DMS79 (cell line): Measurements from ENCODE around the gene EFCAB11.
"Not testable (repeated sequence)": the region's sequence is repeated elsewhere in the genome, so short reads cannot be mapped to it uniquely, and the experiment has no call there.

Experiments used
- DNase-seq: peaks from one replicate; lab custom pipeline; 2025; lab: John Stamatoyannopoulos, UW

EFCAB11 gene

DNA sequence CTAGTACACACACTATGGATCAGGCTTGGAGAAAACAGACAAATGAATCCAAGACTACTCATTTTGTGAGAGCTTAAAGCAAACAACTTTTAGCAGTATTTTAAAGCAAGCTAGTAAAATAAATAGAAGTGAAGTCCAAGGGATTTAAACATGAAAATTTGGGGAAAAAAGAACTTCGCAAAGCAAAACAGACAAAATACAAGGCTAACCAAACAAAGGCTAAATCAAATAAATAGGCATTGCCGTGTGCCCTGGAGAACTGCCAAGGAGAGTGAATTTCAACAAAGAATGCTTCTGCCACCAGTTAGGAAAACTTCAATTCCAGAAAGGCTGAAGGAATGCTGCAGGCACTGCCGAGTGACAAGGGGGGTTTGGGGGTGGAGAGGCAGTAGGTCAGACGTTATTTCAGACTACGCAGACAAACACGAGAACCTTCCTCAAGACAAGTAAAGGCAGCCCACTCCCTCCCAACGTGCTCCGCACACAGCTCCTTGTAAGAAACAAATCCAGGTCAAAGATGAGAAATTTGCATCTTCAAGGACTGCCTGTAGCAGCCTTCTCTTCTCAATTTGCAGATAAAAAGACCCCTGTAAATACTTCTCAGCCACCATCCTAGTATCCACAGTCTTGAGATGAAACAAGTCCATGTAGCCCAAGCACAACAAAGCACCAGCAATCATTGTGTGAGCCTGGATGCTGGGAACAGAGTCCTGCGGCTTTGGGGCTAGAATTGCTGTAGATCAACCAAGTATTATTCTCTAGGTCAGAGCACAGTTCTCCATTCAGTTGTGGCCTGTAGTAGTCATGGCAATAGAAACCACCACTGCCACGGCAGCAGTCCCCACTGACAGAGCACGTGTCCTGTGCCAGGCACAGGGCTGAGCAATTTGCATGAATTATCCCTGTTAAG, 43.3 kb downstream of the EFCAB11 start:
- no peak for DNase-seq

- DNase-seq: no peak
These were observed 43.9 kb downstream of the EFCAB11 start for GRCh38 chr14:89910691-89911009.

DNA sequence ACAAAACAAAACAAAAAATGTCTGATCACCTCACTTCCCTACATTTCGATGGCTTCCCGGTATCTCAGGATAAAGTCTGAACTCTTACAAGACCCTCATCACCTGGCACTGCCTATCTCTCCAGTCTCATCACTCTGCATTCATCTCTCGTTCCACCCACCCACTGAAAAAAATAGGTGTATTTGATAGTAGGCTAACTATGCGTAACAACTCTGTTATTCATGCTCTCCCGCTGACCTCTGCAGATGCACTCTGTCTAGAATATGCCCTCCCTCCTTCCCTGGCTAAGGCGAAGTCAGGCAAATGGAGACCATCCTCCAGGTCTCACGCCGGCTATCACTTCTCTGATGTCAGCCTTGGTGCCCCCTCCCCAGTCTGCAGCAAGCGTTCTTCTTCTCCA, 44.9 kb downstream of the EFCAB11 start:
- no peak for DNase-seq

GRCh38 chr14:89908712-89909450, 45.6 kb downstream of the EFCAB11 start:
- no peak for DNase-seq

DNA sequence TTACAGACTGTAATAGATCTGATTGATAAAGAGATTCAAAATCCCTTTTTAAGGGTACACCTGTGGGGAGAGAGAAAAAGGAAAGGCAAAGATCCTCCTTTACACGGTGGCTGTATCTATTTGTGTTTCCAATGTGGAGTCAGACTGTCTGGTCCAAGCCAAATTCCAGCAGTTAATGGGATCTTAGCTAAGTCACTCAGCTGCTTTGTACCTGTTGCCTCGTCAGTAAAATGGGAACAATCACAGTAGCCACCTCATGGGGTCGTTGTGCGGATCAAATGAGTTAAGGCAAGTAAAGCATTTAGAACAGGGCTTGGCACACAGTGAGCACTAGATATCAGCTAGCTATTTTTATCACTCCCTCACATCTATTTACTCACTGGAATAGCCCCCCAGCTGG, 46.9 kb downstream of the EFCAB11 start:
- no peak for DNase-seq

DNA sequence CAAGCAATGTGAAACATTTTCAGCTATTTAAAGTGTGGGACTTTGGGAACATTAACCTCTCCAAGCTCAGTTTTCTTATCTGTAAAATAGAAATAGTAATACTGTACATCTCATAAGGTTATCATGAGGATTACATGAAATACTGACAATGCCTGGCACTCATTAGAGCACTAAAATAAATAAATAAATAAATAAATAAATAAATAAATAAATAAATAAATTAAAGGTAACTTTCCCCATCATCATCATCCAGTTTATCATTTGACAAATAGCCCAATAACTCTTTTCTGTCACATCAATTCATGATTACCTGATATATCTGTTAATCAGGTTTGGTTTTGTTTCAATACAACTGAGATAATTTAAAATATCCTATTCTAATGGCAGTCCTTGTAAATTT, 48.5 kb downstream of the EFCAB11 start:
- DNase-seq: no peak

DNA sequence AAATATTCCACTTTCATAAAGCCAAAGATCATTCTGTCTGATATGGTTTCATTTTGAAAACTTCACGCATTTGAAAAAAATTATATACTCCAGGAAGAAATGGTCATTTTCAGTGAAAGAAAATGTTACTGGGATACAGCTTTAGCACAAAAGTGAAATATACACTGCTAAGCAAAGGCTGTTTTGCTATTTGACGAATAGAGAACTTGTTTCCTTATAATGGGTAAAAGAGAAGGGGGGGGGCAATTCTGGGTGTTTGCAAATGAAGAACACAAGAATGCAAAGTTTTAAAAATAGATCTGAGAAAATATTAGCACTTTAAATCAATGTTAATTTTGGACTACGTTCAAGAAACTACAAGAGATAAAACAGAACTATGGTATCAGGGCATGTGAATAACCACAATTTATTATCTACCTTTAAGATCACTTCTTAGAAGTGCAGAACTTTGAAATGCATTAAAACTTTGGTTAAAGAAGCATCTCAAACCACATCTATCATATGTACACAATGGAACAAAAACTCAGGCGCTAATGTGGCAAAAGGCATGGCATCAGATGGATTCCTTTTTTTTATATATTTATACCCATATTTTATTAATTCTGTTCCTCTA, 51.1 kb downstream of the EFCAB11 start:
- DNase-seq: no peak

GRCh38 chr14:89902881-89903280, 51.6 kb downstream of the EFCAB11 start:
- no peak for DNase-seq

GRCh38 chr14:89900802-89901201, 53.7 kb downstream of the EFCAB11 start:
- no peak for DNase-seq

DNA sequence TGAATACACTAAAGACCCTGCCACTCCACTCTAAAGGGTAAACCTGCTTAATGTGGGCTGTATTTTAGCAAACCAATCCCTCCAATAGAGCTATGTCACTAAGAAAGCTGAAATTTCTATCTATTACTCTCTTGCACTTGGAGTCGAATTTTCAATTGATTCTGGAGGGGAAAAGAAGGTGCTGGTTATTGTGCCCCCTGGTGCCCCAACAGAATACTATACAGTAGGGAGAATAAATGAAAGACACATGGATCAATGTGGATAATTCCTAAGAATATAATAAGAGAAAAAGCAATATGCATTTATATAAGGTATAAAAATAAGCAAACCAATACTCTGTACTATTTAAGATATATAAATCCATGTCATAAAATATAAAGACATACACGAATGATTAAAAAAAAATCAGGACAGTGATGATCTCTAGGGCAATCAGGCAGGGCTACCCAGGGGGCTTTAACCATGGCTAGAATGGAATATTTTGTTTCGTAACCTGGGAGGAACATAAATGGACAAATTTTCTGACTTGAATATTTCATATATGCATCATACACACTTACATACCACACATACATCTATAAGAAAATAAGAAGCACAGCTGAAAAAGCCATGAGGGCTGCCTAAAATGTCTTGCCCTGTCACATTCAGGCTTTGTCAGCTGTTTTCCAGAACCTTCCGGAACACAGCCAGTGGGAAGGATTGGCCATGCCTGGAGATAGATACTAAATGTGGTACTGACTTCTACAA, 54.4 kb downstream of the EFCAB11 start:
- no peak for DNase-seq

- DNase-seq: no peak
These were observed 55.2 kb downstream of the EFCAB11 start for GRCh38 chr14:89899291-89899690.

GRCh38 chr14:89893388-89893787, 61.1 kb downstream of the EFCAB11 start:
- DNase-seq: not testable (repeated sequence)

DNA sequence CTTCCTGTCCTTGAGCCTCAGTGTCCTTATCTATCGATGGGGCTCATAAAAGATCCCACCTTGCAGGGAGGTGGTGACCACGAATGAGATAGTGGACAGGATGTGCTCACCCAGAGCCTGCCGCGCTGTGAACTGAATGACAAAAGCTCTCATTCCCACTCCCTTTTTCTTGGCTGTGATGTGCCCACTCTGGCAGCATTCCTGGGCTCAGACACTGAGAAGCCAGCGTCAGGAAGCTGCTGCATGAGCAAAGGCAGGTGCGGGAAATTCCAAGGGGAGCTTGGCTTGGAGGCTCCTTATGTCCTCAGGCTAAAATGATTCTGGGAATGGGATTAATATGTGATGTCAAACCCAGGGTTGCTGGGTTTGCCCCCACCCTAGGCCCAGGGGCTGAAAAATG, 61.6 kb downstream of the EFCAB11 start:
- DNase-seq: no peak

DNA sequence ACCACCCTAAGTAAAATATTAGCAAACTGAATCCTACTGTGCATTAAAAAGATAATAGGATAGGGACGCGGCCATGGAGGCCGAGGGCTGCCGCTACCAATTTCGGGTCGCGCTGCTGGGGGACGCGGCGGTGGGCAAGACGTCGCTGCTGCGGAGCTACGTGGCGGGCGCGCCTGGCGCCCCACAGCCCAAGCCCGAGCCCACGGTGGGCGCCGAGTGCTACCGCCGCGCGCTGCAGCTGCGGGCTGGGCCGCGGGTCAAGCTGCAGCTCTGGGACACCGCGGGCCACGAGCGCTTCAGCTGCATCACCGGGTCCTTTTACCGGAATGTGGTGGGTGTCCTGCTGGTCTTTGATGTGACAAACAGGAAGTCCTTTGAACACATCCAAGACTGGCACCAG, 62.8 kb downstream of the EFCAB11 start:
- not testable (repeated sequence) for DNase-seq

DNA sequence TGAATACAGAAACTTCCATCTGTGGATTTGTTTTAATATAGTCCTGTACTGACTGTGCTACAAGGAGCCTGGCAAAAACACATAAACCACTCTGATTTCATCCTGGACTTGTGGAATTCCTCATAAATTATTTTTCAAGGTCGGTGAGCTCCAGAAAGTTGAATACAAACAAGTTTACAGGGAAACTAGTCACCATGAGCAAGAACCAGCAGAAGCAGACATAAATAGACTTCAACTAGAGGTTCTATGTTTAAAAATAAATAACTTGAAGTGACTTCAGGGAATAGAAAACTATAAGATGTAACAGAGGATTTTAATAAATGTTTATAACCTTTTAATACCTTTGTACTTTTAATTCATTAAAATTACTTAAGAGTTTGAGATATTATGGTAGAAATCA, 63.5 kb downstream of the EFCAB11 start:
- no peak for DNase-seq

GRCh38 chr14:89890589-89890988, 63.9 kb downstream of the EFCAB11 start:
- no peak for DNase-seq

- DNase-seq: no peak
These were observed 64.9 kb downstream of the EFCAB11 start for GRCh38 chr14:89889626-89890025.

DNA sequence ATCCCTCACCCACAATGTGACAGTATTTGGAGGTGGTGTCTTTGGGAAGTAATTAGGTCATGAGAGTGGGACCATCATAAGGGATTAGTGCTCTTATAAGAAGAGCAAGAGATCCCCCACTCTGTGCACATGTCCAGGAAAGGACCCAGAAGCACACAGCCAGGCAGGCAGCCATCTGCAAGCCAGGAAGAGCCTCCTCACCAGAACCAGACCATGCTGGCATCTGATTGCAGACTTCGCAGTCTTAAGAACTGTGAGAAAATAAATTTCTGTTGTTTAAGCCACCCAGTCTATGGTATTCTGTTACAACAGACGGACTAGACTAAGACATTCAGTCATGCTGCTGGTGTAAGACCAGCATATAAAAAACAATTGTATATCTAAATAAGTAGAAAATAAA, 69.8 kb downstream of the EFCAB11 start:
- no peak for DNase-seq

DNA sequence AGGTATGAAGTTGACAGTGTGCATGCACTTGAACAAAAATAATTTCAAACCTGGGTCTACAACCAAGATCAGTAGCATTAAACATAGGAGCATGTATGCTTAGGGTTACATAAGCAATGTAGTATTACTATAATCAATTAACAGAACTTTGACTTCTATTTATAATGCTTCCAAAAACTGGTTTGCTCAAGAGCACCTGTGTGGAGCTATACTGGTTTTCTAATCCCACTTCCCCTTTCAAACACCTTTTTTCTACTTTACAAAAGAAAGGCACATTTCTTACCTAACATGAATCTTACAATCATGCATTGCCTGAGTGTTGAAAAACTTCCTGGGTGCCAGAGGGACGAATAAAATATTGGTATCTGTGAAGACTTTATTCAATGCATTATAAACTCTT, 72.7 kb downstream of the EFCAB11 start:
- no peak for DNase-seq

DNA sequence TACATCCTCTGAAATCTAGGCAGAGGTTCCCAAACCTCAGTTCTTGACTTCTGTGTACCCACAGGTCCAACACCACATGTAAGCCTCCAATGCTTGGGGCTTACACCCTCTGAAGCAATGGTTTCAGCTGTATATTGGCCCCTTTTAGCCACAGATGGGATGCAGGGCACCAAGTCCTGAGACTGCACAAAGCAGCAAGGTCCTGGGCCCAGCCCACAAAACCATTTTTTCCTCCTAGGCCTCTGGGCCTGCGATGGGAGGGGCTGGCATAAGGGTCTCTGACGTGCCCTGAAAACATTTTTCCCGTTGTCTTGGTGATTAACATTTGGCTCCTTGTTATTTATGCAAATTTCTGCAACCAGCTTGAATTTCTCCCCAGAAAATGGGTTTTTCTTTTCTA, 80.4 kb downstream of the EFCAB11 start:
- not testable (repeated sequence) for DNase-seq

- DNase-seq: no peak
These were observed 84.2 kb downstream of the EFCAB11 start for GRCh38 chr14:89870316-89870715.

DNA sequence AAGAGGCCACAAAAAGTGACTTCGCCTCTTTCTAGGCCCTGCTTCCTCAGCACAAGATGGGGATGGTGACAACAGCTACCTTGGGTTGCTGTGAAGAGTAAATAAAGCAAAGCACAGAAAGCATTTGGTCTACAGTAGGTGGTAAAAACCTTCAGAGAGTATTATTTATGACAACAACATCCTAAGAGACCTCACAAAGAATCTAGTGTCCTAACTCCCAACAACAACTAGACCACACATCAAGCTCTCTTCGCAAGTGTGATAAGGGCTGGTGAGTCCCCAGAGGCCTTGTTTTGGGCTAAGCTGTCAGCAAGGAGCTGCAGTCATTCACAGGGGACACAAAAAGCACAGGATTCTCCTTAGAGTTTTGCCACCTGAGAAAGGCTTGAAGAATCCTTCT, 84.9 kb downstream of the EFCAB11 start:
- no peak for DNase-seq
